Keratinocyte (primary cell): ENCODE measurements around the gene PWWP2A. TPM values are rescaled to one million over a fixed set of nuclear protein-coding genes. Genes with fewer than 3 reads are reported as not detected.

Source experiments
- DNase-seq: peaks from one replicate; pipeline ENCODE4 v3.0.0-alpha.2; 2011; ENCODE audit warnings: low read depth, missing footprints, low spot score
- FAIRE-seq: peaks from 2 replicates; lab custom pipeline; 2011; peaks lifted over from hg19 to GRCh38; lab: Jason Lieb, UNC
- H2AFZ ChIP-seq: 2 replicates; pipeline ENCODE4 v1.6.0; 2012; ENCODE audit warnings: low read length, control low read depth, inconsistent platforms; ENCODE audit not compliant: control insufficient read depth
- H3K27ac ChIP-seq: 2 replicates; pipeline ENCODE4 v1.5.1; 2011; ENCODE audit warnings: low read length; ENCODE audit not compliant: control insufficient read depth, insufficient read depth
- H3K27me3 ChIP-seq: 3 replicates; pipeline ENCODE4 v1.6.0; 2011; ENCODE audit warnings: low read length; ENCODE audit not compliant: control insufficient read depth, insufficient read depth; ENCODE audit errors: extremely low read depth
- H3K36me3 ChIP-seq, 2 experiments: 2 replicates in 1 of 2; 3 replicates in 1 of 2; pipeline ENCODE4 v1.5.1; 2011; ENCODE audit warnings: low read length in 2 of 2, mild to moderate bottlenecking in 1 of 2; ENCODE audit not compliant: control insufficient read depth in 2 of 2, insufficient read depth in 2 of 2; ENCODE audit errors: extremely low read depth in 1 of 2
- H3K4me1 ChIP-seq: 3 replicates; pipeline ENCODE4 v1.5.1; 2011; ENCODE audit warnings: low read length; ENCODE audit not compliant: control insufficient read depth, insufficient read depth; ENCODE audit errors: extremely low read depth
- H3K4me2 ChIP-seq: 3 replicates; pipeline ENCODE4 v1.6.0; 2011; ENCODE audit warnings: low read depth, low read length; ENCODE audit not compliant: control insufficient read depth, insufficient read depth; ENCODE audit errors: extremely low read depth
- H3K4me3 ChIP-seq, 3 experiments: fragments of 200-600 bp in 1 of 3; sonication (generic) in 1 of 3; 2 replicates in 2 of 3; 3 replicates in 1 of 3; pipeline ENCODE4 v1.5.1; 2011 to 2016; ENCODE audit warnings: low read length in 3 of 3, mild to moderate bottlenecking in 3 of 3, control low read depth in 2 of 3, inconsistent platforms in 1 of 3, low read depth in 1 of 3, mixed read lengths in 1 of 3, mixed run types in 1 of 3, moderate library complexity in 1 of 3; ENCODE audit not compliant: control insufficient read depth in 2 of 3, insufficient read depth in 2 of 3; ENCODE audit errors: extremely low read depth in 1 of 3
- H3K79me2 ChIP-seq: 2 replicates; pipeline ENCODE4 v1.6.0; 2012; ENCODE audit warnings: low read length; ENCODE audit not compliant: control insufficient read depth, insufficient read depth
- H3K9ac ChIP-seq: 3 replicates; pipeline ENCODE4 v1.6.0; 2011; ENCODE audit warnings: low read length; ENCODE audit not compliant: control insufficient read depth, insufficient read depth; ENCODE audit errors: extremely low read depth
- H3K9me1 ChIP-seq: 3 replicates; pipeline ENCODE4 v1.6.0; 2011; ENCODE audit warnings: low read length; ENCODE audit not compliant: control insufficient read depth, insufficient read depth; ENCODE audit errors: extremely low read depth
- H3K9me3 ChIP-seq: 2 replicates; pipeline ENCODE4 v1.5.1; 2012; ENCODE audit warnings: low read depth, low read length; ENCODE audit not compliant: control insufficient read depth
- H4K20me1 ChIP-seq: 3 replicates; pipeline ENCODE4 v1.6.0; 2011; ENCODE audit warnings: low read length; ENCODE audit not compliant: control insufficient read depth, insufficient read depth; ENCODE audit errors: extremely low read depth
- CTCF ChIP-seq, 3 experiments: IDR thresholded peaks in 1 of 3; conservative IDR thresholded peaks in 1 of 3; optimal IDR thresholded peaks in 1 of 3; 2 replicates in 2 of 3; 3 replicates in 1 of 3; pipeline versions ENCODE3 to v1.5.1; 2011; ENCODE audit warnings: low read length in 3 of 3, mild to moderate bottlenecking in 3 of 3, moderate library complexity in 2 of 3, control low read depth in 1 of 3, inconsistent platforms in 1 of 3; ENCODE audit not compliant: insufficient read depth in 2 of 3; ENCODE audit errors: extremely low read depth in 1 of 3
- EZH2 ChIP-seq: IDR thresholded peaks from one replicate; pipeline ENCODE4 v1.6.1; 2012; ENCODE audit warnings: inconsistent platforms, mild to moderate bottlenecking, low read length, moderate library complexity
- dilution Hi-C: fragments of 300-500 bp; cut with MboI; formaldehyde crosslinking; loops from one replicate; pipeline ENCODE4 v1.7.0; 2020; ENCODE audit warnings: low sequenced_read_pairs; ENCODE audit not compliant: extremely low pct_ligation_motif_present
- polyA plus RNA-seq, 5 experiments: library from polyadenylated mRNA; depleted of rRNA in 3 of 5; stranded (reverse) in 3 of 5; stranded (forward) in 1 of 5; unstranded in 1 of 5; fragments of >200 nt; gene quantifications; 1 replicate in 1 of 5; 2 replicates in 3 of 5; 3 replicates in 1 of 5; pipeline versions ENCODE4 v1.2.1 to v1.2.3, GENCODE V29; 2011 to 2012; ENCODE audit warnings: missing spikeins in 2 of 5, low read depth in 1 of 5, low replicate concordance in 1 of 5

Gene PWWP2A
- polyA plus RNA-seq, 1 donor (not counting 4 experiments of a cell fraction or from before 2014, with no cell fraction given), result 13.1 TPM

GRCh38 chr5:160076997-160077396 lies 42.3 kb downstream of the PWWP2A start:
- Histone ChIP-seq H3K27ac (no peak overlapping the region), H3K4me3 (no peak overlapping the region), H3K9me3 (no peaks in the 10 kb centered on the region), H3K4me1 (no peaks in the 10 kb centered on the region), H3K9ac (no peak overlapping the region), H3K9me1 (no peaks in the 10 kb centered on the region), H3K79me2 (no peaks in the 10 kb centered on the region), H3K36me3 (peaks cover 0 to 3% of the 10 kb centered on the region in 2 experiments), H4K20me1 (no peaks in the 10 kb centered on the region), H3K4me2 (no peak overlapping the region), H3K27me3 (no peaks in the 10 kb centered on the region), H2AFZ (no peak overlapping the region)
- FAIRE-seq (no peak), DNase-seq (no peak)
- dilution Hi-C loops, result no loop called here
- TF ChIP-seq EZH2 (no peak), CTCF (optimal IDR thresholded peaks at IDR 0.05 in 1 of 3, IDR thresholded peaks at IDR 0.05 in 1 of 3, conservative IDR thresholded peaks at IDR 0.05 in 1 of 3; ENCODE audit: extremely low read depth in 1 of 3, insufficient read depth in 2 of 3, low read length in 3 of 3) (no peak)

GRCh38 chr5:160075073-160075472 lies 44.2 kb downstream of the PWWP2A start:
- no peaks in the 10 kb centered on the region for H3K27me3 ChIP-seq
- no peak overlapping the region for H3K9ac ChIP-seq
- H3K79me2 ChIP-seq, result no peaks in the 10 kb centered on the region
- FAIRE-seq, result no peak
- no peaks in the 10 kb centered on the region for H3K4me1 ChIP-seq
- no peaks in the 10 kb centered on the region for H3K9me3 ChIP-seq
- no peaks in the 10 kb centered on the region for H4K20me1 ChIP-seq
- no peak overlapping the region for H2AFZ ChIP-seq
- no peak for TF ChIP-seq CTCF (optimal IDR thresholded peaks at IDR 0.05 in 1 of 3, IDR thresholded peaks at IDR 0.05 in 1 of 3, conservative IDR thresholded peaks at IDR 0.05 in 1 of 3; ENCODE audit: extremely low read depth in 1 of 3, insufficient read depth in 2 of 3, low read length in 3 of 3)
- no peak for TF ChIP-seq EZH2
- peaks cover 0 to 3% of the 10 kb centered on the region in 2 experiments for H3K36me3 ChIP-seq
- no peaks in the 10 kb centered on the region for H3K9me1 ChIP-seq
- H3K4me2 ChIP-seq, result no peak overlapping the region
- dilution Hi-C loops, result no loop called here
- no peak overlapping the region for H3K27ac ChIP-seq
- H3K4me3 ChIP-seq, result no peak overlapping the region
- no peak for DNase-seq
